ENCODE measurements around the gene USP21.

DNA sequence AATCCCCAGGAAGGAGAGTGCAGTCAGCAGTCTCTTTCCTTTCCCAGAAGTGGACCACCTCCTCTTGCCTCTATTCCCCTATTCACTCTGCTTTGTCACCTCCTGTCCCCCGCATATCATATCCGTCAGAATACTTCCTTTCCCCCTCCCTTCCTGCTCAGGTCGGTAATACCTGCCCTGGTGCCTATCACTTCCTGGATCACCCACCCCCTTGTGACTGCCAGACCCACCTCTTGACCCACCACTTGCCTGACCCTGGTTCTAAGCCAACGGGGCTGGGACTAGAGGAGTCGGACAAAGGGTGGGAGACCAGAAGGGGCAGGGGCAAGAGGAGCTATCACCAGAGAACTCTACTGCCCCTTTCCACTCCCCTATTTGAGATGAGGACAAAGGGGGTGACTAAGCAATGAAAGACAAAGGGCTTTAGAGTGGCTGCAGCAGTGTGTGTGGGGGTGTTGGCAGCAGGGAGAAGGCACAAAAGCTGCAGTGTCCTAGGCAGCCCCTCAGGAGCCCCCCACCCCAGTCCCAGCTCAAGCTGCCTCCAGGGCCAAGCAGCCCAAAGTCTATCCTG, 41.2 kb downstream of the USP21 start:
- TF ChIP-seq, protein P1, sequence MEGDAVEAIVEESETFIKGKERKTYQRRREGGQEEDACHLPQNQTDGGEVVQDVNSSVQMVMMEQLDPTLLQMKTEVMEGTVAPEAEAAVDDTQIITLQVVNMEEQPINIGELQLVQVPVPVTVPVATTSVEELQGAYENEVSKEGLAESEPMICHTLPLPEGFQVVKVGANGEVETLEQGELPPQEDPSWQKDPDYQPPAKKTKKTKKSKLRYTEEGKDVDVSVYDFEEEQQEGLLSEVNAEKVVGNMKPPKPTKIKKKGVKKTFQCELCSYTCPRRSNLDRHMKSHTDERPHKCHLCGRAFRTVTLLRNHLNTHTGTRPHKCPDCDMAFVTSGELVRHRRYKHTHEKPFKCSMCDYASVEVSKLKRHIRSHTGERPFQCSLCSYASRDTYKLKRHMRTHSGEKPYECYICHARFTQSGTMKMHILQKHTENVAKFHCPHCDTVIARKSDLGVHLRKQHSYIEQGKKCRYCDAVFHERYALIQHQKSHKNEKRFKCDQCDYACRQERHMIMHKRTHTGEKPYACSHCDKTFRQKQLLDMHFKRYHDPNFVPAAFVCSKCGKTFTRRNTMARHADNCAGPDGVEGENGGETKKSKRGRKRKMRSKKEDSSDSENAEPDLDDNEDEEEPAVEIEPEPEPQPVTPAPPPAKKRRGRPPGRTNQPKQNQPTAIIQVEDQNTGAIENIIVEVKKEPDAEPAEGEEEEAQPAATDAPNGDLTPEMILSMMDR (conservative IDR thresholded peaks at IDR 0.05) = no peak
- TF ChIP-seq ZFX (IDR thresholded peaks at IDR 0.05) = no peak

Data from C4-2B (cell line).